ENCODE data around the gene NEURL1B. TPM values are rescaled to one million over a fixed set of nuclear protein-coding genes. Genes with fewer than 3 reads are reported as not detected.

NEURL1B gene
- polyA plus RNA-seq, 1 of the 3 experiments (the other 2 are of a cell fraction): 2.8 TPM

DNA sequence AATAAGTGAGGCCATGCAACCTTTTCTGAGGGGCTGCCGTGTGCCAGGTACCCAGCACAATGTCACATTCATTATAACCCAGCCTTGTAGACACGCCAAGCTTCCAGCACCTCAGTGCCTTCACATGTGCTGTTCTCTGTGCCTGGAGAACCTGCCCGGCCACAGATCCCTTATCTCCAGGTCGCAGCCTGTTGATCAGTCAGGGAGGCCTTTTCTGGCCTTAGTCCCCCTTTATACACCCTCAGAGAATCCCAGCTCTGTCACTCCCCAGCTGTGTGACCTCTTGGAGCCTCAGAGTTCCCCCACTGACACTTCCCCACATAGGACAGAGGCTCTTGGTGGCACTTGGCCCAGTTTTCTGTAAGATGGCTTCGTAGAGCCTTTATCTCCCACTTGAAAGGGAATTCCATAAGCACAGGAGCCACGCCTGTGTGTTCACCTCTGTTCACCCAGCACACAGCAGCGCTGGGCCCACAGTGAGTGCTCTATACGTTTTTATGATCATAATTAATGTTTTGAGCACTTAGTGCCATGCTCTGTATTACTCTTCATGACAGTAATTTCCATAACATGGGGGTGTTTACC lies 38.7 kb downstream of the NEURL1B start:
- POLR2A ChIA-PET: no interaction called here
- Histone ChIP-seq H4K20me1 (ENCODE audit: insufficient read depth) (no peaks in the 10 kb centered on the region), H3K36me3 (replicated peaks in 1 of 2; ENCODE audit: control insufficient read depth in 1 of 2, insufficient read depth in 2 of 2, low read length in 1 of 2) (no peaks in the 10 kb centered on the region), H3K79me2 (ENCODE audit: insufficient read depth) (no peaks in the 10 kb centered on the region), H3F3A (replicated peaks; ENCODE audit: insufficient read depth) (no peaks in the 10 kb centered on the region), H3K9ac (no peak overlapping the region), H3K9me2 (no peaks in the 10 kb centered on the region), H3K27ac (ENCODE audit: low read depth in 2 of 2, low read length in 1 of 2) (no peak overlapping the region), H2AFZ (ENCODE audit: low read depth) (no peak overlapping the region), H3K4me1 (ENCODE audit: control insufficient read depth in 1 of 2, insufficient read depth in 2 of 2, low read depth in 1 of 2, low read length in 1 of 2) (peaks cover 0 to 5% of the 10 kb centered on the region in 2 experiments; a peak in 1 of 4 replicates), H3K4me3 (ENCODE audit: low read depth in 2 of 2, low read length in 1 of 2) (no peak overlapping the region), H3K9me3 (no peaks in the 10 kb centered on the region), H3K27me3 (ENCODE audit: insufficient read depth) (no peaks in the 10 kb centered on the region), H3K4me2 (no peak overlapping the region)
- TF ChIP-seq, protein P1, sequence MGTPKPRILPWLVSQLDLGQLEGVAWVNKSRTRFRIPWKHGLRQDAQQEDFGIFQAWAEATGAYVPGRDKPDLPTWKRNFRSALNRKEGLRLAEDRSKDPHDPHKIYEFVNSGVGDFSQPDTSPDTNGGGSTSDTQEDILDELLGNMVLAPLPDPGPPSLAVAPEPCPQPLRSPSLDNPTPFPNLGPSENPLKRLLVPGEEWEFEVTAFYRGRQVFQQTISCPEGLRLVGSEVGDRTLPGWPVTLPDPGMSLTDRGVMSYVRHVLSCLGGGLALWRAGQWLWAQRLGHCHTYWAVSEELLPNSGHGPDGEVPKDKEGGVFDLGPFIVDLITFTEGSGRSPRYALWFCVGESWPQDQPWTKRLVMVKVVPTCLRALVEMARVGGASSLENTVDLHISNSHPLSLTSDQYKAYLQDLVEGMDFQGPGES (IDR thresholded peaks at IDR 0.05; ENCODE audit: low read depth, low read length): no peak
- TF ChIP-seq CHD2 (IDR thresholded peaks at IDR 0.05; ENCODE audit: low read length, partially characterized antibody): no peak
- TF ChIP-seq, protein P2, sequence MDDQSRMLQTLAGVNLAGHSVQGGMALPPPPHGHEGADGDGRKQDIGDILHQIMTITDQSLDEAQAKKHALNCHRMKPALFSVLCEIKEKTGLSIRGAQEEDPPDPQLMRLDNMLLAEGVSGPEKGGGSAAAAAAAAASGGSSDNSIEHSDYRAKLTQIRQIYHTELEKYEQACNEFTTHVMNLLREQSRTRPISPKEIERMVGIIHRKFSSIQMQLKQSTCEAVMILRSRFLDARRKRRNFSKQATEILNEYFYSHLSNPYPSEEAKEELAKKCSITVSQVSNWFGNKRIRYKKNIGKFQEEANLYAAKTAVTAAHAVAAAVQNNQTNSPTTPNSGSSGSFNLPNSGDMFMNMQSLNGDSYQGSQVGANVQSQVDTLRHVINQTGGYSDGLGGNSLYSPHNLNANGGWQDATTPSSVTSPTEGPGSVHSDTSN (IDR thresholded peaks at IDR 0.05): no peak
- no peak for TF ChIP-seq MEF2A (IDR thresholded peaks at IDR 0.05; ENCODE audit: borderline replicate concordance, low read depth)
- no peak for DNase-seq
- CTCF ChIA-PET: interaction anchor here (0.8 to 4.5 kb wide), 4 partner anchors 11 to 200 kb away, joined by 4 to 20 read pairs (median 5); no protein-coding TSS in a partner anchor
- WGBS (ENCODE audit: low lambda C conversion rate): 83% methylated on average over 6 of the region's 8 CpGs

DNA sequence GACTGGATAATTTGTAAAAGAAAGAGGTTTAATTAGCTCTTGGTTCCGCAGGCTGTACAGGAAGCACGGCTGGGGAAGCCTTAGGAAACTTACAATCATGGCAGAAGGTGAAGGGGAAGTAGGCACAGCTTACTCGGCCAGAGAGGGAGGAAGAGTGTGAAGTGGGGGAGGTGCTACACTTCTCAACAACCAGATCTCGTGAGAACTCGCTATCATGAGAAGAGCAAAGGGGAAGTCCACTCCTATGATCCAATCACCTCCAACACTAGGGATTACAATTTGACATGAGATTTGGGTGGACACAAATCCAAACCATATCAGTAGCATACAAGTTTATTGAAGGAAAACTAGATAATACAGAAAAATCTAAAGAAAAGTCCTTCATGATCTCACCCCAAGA lies 39.9 kb downstream of the NEURL1B start:
- Histone ChIP-seq H3K4me1 (ENCODE audit: control insufficient read depth in 1 of 2, insufficient read depth in 2 of 2, low read depth in 1 of 2, low read length in 1 of 2) (peaks cover 0 to 5% of the 10 kb centered on the region in 2 experiments; a peak in 1 of 4 replicates), H4K20me1 (ENCODE audit: insufficient read depth) (no peaks in the 10 kb centered on the region), H2AFZ (ENCODE audit: low read depth) (no peak overlapping the region), H3F3A (replicated peaks; ENCODE audit: insufficient read depth) (no peaks in the 10 kb centered on the region), H3K4me3 (ENCODE audit: low read depth in 2 of 2, low read length in 1 of 2) (no peak overlapping the region), H3K4me2 (no peak overlapping the region), H3K9me3 (no peaks in the 10 kb centered on the region), H3K27ac (ENCODE audit: low read depth in 2 of 2, low read length in 1 of 2) (no peak overlapping the region), H3K9me2 (no peaks in the 10 kb centered on the region), H3K79me2 (ENCODE audit: insufficient read depth) (no peaks in the 10 kb centered on the region), H3K9ac (no peak overlapping the region), H3K36me3 (replicated peaks in 1 of 2; ENCODE audit: control insufficient read depth in 1 of 2, insufficient read depth in 2 of 2, low read length in 1 of 2) (no peaks in the 10 kb centered on the region), H3K27me3 (ENCODE audit: insufficient read depth) (no peaks in the 10 kb centered on the region)
- TF ChIP-seq, protein P3, sequence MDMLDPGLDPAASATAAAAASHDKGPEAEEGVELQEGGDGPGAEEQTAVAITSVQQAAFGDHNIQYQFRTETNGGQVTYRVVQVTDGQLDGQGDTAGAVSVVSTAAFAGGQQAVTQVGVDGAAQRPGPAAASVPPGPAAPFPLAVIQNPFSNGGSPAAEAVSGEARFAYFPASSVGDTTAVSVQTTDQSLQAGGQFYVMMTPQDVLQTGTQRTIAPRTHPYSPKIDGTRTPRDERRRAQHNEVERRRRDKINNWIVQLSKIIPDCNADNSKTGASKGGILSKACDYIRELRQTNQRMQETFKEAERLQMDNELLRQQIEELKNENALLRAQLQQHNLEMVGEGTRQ (IDR thresholded peaks at IDR 0.05; ENCODE audit: borderline replicate concordance, low read depth, low read length): no peak
- TF ChIP-seq, protein P4, sequence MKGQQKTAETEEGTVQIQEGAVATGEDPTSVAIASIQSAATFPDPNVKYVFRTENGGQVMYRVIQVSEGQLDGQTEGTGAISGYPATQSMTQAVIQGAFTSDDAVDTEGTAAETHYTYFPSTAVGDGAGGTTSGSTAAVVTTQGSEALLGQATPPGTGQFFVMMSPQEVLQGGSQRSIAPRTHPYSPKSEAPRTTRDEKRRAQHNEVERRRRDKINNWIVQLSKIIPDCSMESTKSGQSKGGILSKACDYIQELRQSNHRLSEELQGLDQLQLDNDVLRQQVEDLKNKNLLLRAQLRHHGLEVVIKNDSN (IDR thresholded peaks at IDR 0.05; ENCODE audit: borderline replicate concordance, low read depth): no peak
- no peak for TF ChIP-seq RFX5 (IDR thresholded peaks at IDR 0.05; ENCODE audit: low read length)
- no peak for TF ChIP-seq TEAD4 (IDR thresholded peaks at IDR 0.05; ENCODE audit: borderline replicate concordance, insufficient read depth)
- no peak for TF ChIP-seq GABPA (IDR thresholded peaks at IDR 0.05; ENCODE audit: low read depth)
- no peak for TF ChIP-seq FOSL2 (IDR thresholded peaks at IDR 0.05; ENCODE audit: borderline replicate concordance, low read depth)
- TF ChIP-seq CHD2 (IDR thresholded peaks at IDR 0.05; ENCODE audit: low read length, partially characterized antibody): no peak
- TF ChIP-seq ELF1 (IDR thresholded peaks at IDR 0.05): no peak
- no peak for TF ChIP-seq RCOR1 (IDR thresholded peaks at IDR 0.05; ENCODE audit: low read length)
- WGBS (ENCODE audit: low lambda C conversion rate): 93% methylated on average over 5 of the region's 5 CpGs
- CTCF ChIA-PET: interaction anchor here (0.6 to 1.5 kb wide), 3 partner anchors 16 to 202 kb away, joined by 3 to 4 read pairs (median 4); no protein-coding TSS in a partner anchor
- POLR2A ChIA-PET: no interaction called here
- no peak for DNase-seq
